ENCODE results near the gene GRIP2.

The GRIP2 gene

GRCh38 chr3:14539742-14540491, at the start of gene GRIP2:
TSS of gene GRIP2 (minus strand) at chr3:14540342. CDS start at chr3:14540308, 34 bp downstream.
- no peak for DNase-seq

- no peak for DNase-seq
These were observed 48.4 kb upstream of the GRIP2 start for GRCh38 chr3:14588425-14589112.

- peak; percentile 3 for DNase-seq
These were observed 47.7 kb upstream of the GRIP2 start for GRCh38 chr3:14587740-14588360.

- no peak for DNase-seq
These were observed 46.5 kb upstream of the GRIP2 start for GRCh38 chr3:14586611-14587010.

- no peak for DNase-seq
These were observed 43.5 kb upstream of the GRIP2 start for GRCh38 chr3:14583548-14584091.

GRCh38 chr3:14582045-14582410, 41.9 kb upstream of the GRIP2 start:
- DNase-seq: no peak

GRCh38 chr3:14581334-14582044, 41.3 kb upstream of the GRIP2 start:
- no peak for DNase-seq

GRCh38 chr3:14577897-14578296, 37.8 kb upstream of the GRIP2 start:
- peak; percentile 1 for DNase-seq

- DNase-seq: no peak
These were observed 36.0 kb upstream of the GRIP2 start for GRCh38 chr3:14576163-14576562.

- no peak for DNase-seq
These were observed 34.0 kb upstream of the GRIP2 start for GRCh38 chr3:14574183-14574582.

- DNase-seq: no peak
These were observed 33.6 kb upstream of the GRIP2 start for GRCh38 chr3:14573706-14574105.

- no peak for DNase-seq
These were observed 30.7 kb upstream of the GRIP2 start for GRCh38 chr3:14570864-14571263.

- DNase-seq: no peak
These were observed 29.9 kb upstream of the GRIP2 start for GRCh38 chr3:14570089-14570488.

- DNase-seq: no peak
These were observed 29.4 kb upstream of the GRIP2 start for GRCh38 chr3:14569474-14570000.

GRCh38 chr3:14568269-14568668, 28.1 kb upstream of the GRIP2 start:
- DNase-seq: no peak

- no peak for DNase-seq
These were observed 26.7 kb upstream of the GRIP2 start for GRCh38 chr3:14566812-14567211.

GRCh38 chr3:14565868-14566588, 25.9 kb upstream of the GRIP2 start:
- no peak for DNase-seq

- no peak for DNase-seq
These were observed 24.6 kb upstream of the GRIP2 start for GRCh38 chr3:14564741-14565140.

- DNase-seq: no peak
These were observed 23.9 kb upstream of the GRIP2 start for GRCh38 chr3:14563946-14564539.

- no peak for DNase-seq
These were observed 22.2 kb upstream of the GRIP2 start for GRCh38 chr3:14562121-14562890.

All from DMS53 (cell line).